ENCODE measurements around the gene ITGA11. TPM values are rescaled to one million over a fixed set of nuclear protein-coding genes. Genes with fewer than 3 reads are reported as not detected.

ITGA11 gene
- total RNA-seq, 2 experiments from 2014 or later, result 1.7 to 3.6 TPM

- H3K27ac Mint-ChIP-seq, result peak overlapping the region; percentile 89
- ChIA-PET POLR2A (interaction anchor here (1.1 to 7.4 kb wide), 3 partner anchors 10 to 51 kb away, joined by 3 to 50 read pairs (median 8); partner anchors contain the start of gene CLN6), CTCF (interaction anchor here (0.7 to 7.5 kb wide), 10 partner anchors 9 to 51 kb away, joined by 3 to 41 read pairs (median 6); partner anchors contain the start of gene CLN6)
- DNase-seq (no peak), ATAC-seq (no peak)
- no peaks in the 10 kb centered on the region for H3K27me3 Mint-ChIP-seq
- intact Hi-C loops (cut with micrococcal nuclease), result no loop called here
- TF ChIP-seq CTCF (IDR thresholded peaks at IDR 0.05), result no peak
- H3K4me1 Mint-ChIP-seq (ENCODE audit: low read depth), result peaks cover 45% of the 10 kb centered on the region
- H3K9me3 Mint-ChIP-seq, result no peaks in the 10 kb centered on the region
- H3K4me3 Mint-ChIP-seq, result peak overlapping the region; percentile 93
- peaks cover 32% of the 10 kb centered on the region for H3K36me3 Mint-ChIP-seq (ENCODE audit: low read depth)
Measured at GRCh38 chr15:68279779-68280753, 151.9 kb downstream of the ITGA11 start.

GRCh38 chr15:68278595-68279405 is 153.2 kb downstream of the ITGA11 start:
- ATAC-seq, result no peak
- intact Hi-C loops (cut with micrococcal nuclease), result no loop called here
- Mint-ChIP-seq H3K27ac (peak overlapping the region; percentile 89), H3K4me3 (peak overlapping the region; percentile 93), H3K36me3 (ENCODE audit: low read depth) (peaks cover 25% of the 10 kb centered on the region), H3K27me3 (no peaks in the 10 kb centered on the region), H3K4me1 (ENCODE audit: low read depth) (peaks cover 38% of the 10 kb centered on the region), H3K9me3 (no peaks in the 10 kb centered on the region)
- CTCF ChIA-PET, result interaction anchor here (0.6 to 7.5 kb wide), 8 partner anchors 10 to 50 kb away, joined by 3 to 41 read pairs (median 6); partner anchors contain the start of gene CLN6
- no peak for TF ChIP-seq CTCF (IDR thresholded peaks at IDR 0.05)
- peak; percentile 33 for DNase-seq
- POLR2A ChIA-PET, result interaction anchor here (1.1 to 7.4 kb wide), 7 partner anchors 11 to 434 kb away, joined by 3 to 50 read pairs (median 5); partner anchors contain the start of gene CLN6

- intact Hi-C loops (cut with micrococcal nuclease), result no loop called here
- POLR2A ChIA-PET, result interaction anchor here (0.8 to 7.4 kb wide), 12 partner anchors 10 to 434 kb away, joined by 3 to 50 read pairs (median 4); partner anchors contain the start of gene CLN6
- Mint-ChIP-seq H3K27me3 (no peaks in the 10 kb centered on the region), H3K9me3 (no peaks in the 10 kb centered on the region), H3K27ac (peak overlapping the region; percentile 89), H3K4me1 (ENCODE audit: low read depth) (peaks cover 38% of the 10 kb centered on the region), H3K4me3 (peak overlapping the region; percentile 93), H3K36me3 (ENCODE audit: low read depth) (peaks cover 23% of the 10 kb centered on the region)
- DNase-seq (peak; percentile 81), ATAC-seq (no peak)
- CTCF ChIA-PET, result interaction anchor here (1.6 to 7.5 kb wide), 6 partner anchors 14 to 49 kb away, joined by 4 to 41 read pairs (median 12); partner anchors contain the start of gene CLN6
- peak; percentile 25 for TF ChIP-seq CTCF (IDR thresholded peaks at IDR 0.05)
Measured at GRCh38 chr15:68278345-68278594, 153.7 kb downstream of the ITGA11 start.

- H3K27me3 Mint-ChIP-seq, result no peaks in the 10 kb centered on the region
- no peak for TF ChIP-seq CTCF (IDR thresholded peaks at IDR 0.05)
- CTCF ChIA-PET, result interaction anchor here (1.6 to 7.5 kb wide), 6 partner anchors 14 to 49 kb away, joined by 4 to 41 read pairs (median 12); partner anchors contain the start of gene CLN6
- peaks cover 23% of the 10 kb centered on the region for H3K36me3 Mint-ChIP-seq (ENCODE audit: low read depth)
- ATAC-seq (peak; percentile 81), DNase-seq (peak; percentile 90)
- intact Hi-C loops (cut with micrococcal nuclease), result no loop called here
- peaks cover 38% of the 10 kb centered on the region for H3K4me1 Mint-ChIP-seq (ENCODE audit: low read depth)
- H3K27ac Mint-ChIP-seq, result peak within 1 kb of the TSS; percentile 98
- POLR2A ChIA-PET, result interaction anchor here (0.8 to 7.4 kb wide), 16 partner anchors 11 to 433 kb away, joined by 3 to 50 read pairs (median 4); partner anchors contain the start of genes CLN6 and PIAS1
- H3K4me3 Mint-ChIP-seq, result peak within 1 kb of the TSS; percentile 93
- no peaks in the 10 kb centered on the region for H3K9me3 Mint-ChIP-seq
Measured at GRCh38 chr15:68277603-68278344, 154.2 kb downstream of the ITGA11 start, which contains the start of gene FEM1B. Gene FEM1B, plus strand, starts transcription at chr15:68277745. Its CDS starts 673 bp downstream, at chr15:68278418.

All from activated CD8-positive, alpha-beta T cell treated with anti-CD3 and anti-CD28 coated beads for 36 hours (primary cell).